ENCODE data around the gene C12orf75. TPM values are rescaled to one million over a fixed set of nuclear protein-coding genes. Genes with fewer than 3 reads are reported as not detected.
A peak's percentile ranks its signal among the peaks of the same experiment; 100 is the strongest.

C12orf75 gene
- total and polyA plus RNA-seq, 4 donors = 75.9 to 661 (median 229) TPM

GRCh38 chr12:105348561-105348960 lies 18.1 kb downstream of the C12orf75 start:
- 68 to 79% methylated on average over 1 of the region's 1 CpG for WGBS, 2 donors
- ATAC-seq (ENCODE audit: low FRiP score) (no peak), DNase-seq (no peak)
- Histone ChIP-seq H3K36me3 (ENCODE audit: control insufficient read depth in 1 of 2, insufficient read depth in 2 of 2, low read length in 1 of 2) (no peaks in the 10 kb centered on the region), H3K4me3 (ENCODE audit: low read length in 2 of 2) (no peak overlapping the region), H3K4me1 (ENCODE audit: control insufficient read depth in 1 of 2, insufficient read depth in 2 of 2, low read length in 2 of 2) (peaks cover 4 to 11% of the 10 kb centered on the region in 2 donors), H3K27me3 (ENCODE audit: control insufficient read depth in 1 of 2, insufficient read depth in 2 of 2, low read length in 1 of 2) (no peaks in the 10 kb centered on the region), H3K27ac (ENCODE audit: low read depth in 1 of 2, low read length in 2 of 2) (no peak overlapping the region), H3K9me3 (ENCODE audit: control insufficient read depth, low read length) (no peaks in the 10 kb centered on the region)
- intact Hi-C loops (cut with DNase I) = no loop called here

GRCh38 chr12:105349138-105349537 lies 18.6 kb downstream of the C12orf75 start:
- ATAC-seq (ENCODE audit: low FRiP score) (no peak), DNase-seq (no peak)
- Histone ChIP-seq H3K27me3 (ENCODE audit: control insufficient read depth in 1 of 2, insufficient read depth in 2 of 2, low read length in 1 of 2) (no peaks in the 10 kb centered on the region), H3K4me1 (ENCODE audit: control insufficient read depth in 1 of 2, insufficient read depth in 2 of 2, low read length in 2 of 2) (peaks cover 4 to 11% of the 10 kb centered on the region in 2 donors), H3K4me3 (ENCODE audit: low read length in 2 of 2) (no peak overlapping the region), H3K36me3 (ENCODE audit: control insufficient read depth in 1 of 2, insufficient read depth in 2 of 2, low read length in 1 of 2) (no peaks in the 10 kb centered on the region), H3K27ac (ENCODE audit: low read depth in 1 of 2, low read length in 2 of 2) (no peak overlapping the region), H3K9me3 (ENCODE audit: control insufficient read depth, low read length) (no peaks in the 10 kb centered on the region)
- WGBS, 2 donors = 5 to 7% methylated on average over 1 of the region's 1 CpG
- intact Hi-C loops (cut with DNase I) = no loop called here

GRCh38 chr12:105351523-105351922 lies 21.0 kb downstream of the C12orf75 start:
- H3K27me3 ChIP-seq (ENCODE audit: control insufficient read depth in 1 of 2, insufficient read depth in 2 of 2, low read length in 1 of 2) = no peaks in the 10 kb centered on the region
- intact Hi-C loops (cut with DNase I) = no loop called here
- no peak overlapping the region for H3K27ac ChIP-seq (ENCODE audit: low read depth in 1 of 2, low read length in 2 of 2)

GRCh38 chr12:105352052-105352451 lies 21.6 kb downstream of the C12orf75 start:
- intact Hi-C loops (cut with DNase I) = no loop called here
- 94 to 96% methylated on average over 4 of the region's 4 CpGs for WGBS, 2 donors

More at GRCh38 chr12:105351523-105351922, 21.0 kb downstream of the C12orf75 start:
- H3K36me3 ChIP-seq (ENCODE audit: control insufficient read depth in 1 of 2, insufficient read depth in 2 of 2, low read length in 1 of 2) = no peaks in the 10 kb centered on the region
- ATAC-seq (ENCODE audit: low FRiP score) = no peak
- peaks cover 4 to 11% of the 10 kb centered on the region in 2 donors for H3K4me1 ChIP-seq (ENCODE audit: control insufficient read depth in 1 of 2, insufficient read depth in 2 of 2, low read length in 2 of 2)
- no peak for DNase-seq
- H3K4me3 ChIP-seq (ENCODE audit: low read length in 2 of 2) = no peak overlapping the region
- WGBS, 2 donors = 17 to 20% methylated on average over 1 of the region's 1 CpG
- no peaks in the 10 kb centered on the region for H3K9me3 ChIP-seq (ENCODE audit: control insufficient read depth, low read length)

DNA sequence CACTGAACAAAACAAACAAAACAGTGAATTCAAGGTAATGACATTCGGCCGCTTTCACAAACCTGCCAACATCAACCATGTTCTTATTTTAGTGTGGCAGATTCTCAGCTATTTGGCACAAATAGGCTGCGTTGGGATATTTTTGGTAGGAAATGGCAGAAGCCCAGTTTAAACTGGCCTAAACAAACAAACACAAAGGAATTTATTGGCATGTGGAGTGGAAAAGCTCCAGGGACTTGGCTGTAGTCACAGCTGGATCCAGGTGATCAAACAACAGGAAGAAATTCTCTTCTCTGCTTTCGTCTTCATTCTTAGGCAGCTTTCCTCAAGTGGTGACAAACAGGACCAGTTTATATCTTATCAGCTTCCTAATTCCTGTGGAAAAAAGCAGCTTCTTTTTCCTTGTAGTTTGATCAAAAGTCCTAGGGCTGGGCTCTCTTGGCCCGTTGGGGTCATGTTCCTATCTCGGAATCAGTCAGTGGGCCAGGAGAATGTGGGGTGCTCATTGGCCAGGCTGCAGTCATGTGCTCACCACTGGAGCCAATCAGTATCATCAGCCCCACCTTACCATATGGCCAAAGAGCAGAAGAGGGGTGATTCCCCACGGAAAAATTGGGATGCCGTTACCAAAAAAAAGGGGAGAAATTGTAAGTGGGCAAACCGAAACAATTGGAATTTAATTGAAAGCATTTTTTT lies 22.6 kb downstream of the C12orf75 start:
- Histone ChIP-seq H3K4me1 (ENCODE audit: control insufficient read depth in 1 of 2, insufficient read depth in 2 of 2, low read length in 2 of 2) (peaks cover 9 to 17% of the 10 kb centered on the region in 2 donors), H3K9me3 (ENCODE audit: control insufficient read depth, low read length) (no peaks in the 10 kb centered on the region), H3K27ac (ENCODE audit: low read depth in 1 of 2, low read length in 2 of 2) (peak overlapping the region; percentile 74 to 90), H3K36me3 (ENCODE audit: control insufficient read depth in 1 of 2, insufficient read depth in 2 of 2, low read length in 1 of 2) (no peaks in the 10 kb centered on the region), H3K27me3 (ENCODE audit: control insufficient read depth in 1 of 2, insufficient read depth in 2 of 2, low read length in 1 of 2) (no peaks in the 10 kb centered on the region), H3K4me3 (ENCODE audit: low read length in 2 of 2) (no peak overlapping the region)
- intact Hi-C loops (cut with DNase I) = no loop called here
- 32 to 35% methylated on average over 9 of the region's 9 CpGs for WGBS, 2 donors
- ATAC-seq (ENCODE audit: low FRiP score) (peak; percentile 53), DNase-seq (no peak)

More at GRCh38 chr12:105352052-105352451, 21.6 kb downstream of the C12orf75 start:
- H3K4me3 ChIP-seq (ENCODE audit: low read length in 2 of 2) = no peak overlapping the region
- H3K27ac ChIP-seq (ENCODE audit: low read depth in 1 of 2, low read length in 2 of 2) = peak overlapping the region in 1 of 2 donors; percentile 64
- no peaks in the 10 kb centered on the region for H3K36me3 ChIP-seq (ENCODE audit: control insufficient read depth in 1 of 2, insufficient read depth in 2 of 2, low read length in 1 of 2)
- H3K27me3 ChIP-seq (ENCODE audit: control insufficient read depth in 1 of 2, insufficient read depth in 2 of 2, low read length in 1 of 2) = no peaks in the 10 kb centered on the region
- peaks cover 7 to 14% of the 10 kb centered on the region in 2 donors for H3K4me1 ChIP-seq (ENCODE audit: control insufficient read depth in 1 of 2, insufficient read depth in 2 of 2, low read length in 2 of 2)
- DNase-seq = no peak
- no peaks in the 10 kb centered on the region for H3K9me3 ChIP-seq (ENCODE audit: control insufficient read depth, low read length)
- no peak for ATAC-seq (ENCODE audit: low FRiP score)

GRCh38 chr12:105355752-105356151 lies 25.3 kb downstream of the C12orf75 start:
- intact Hi-C loops (cut with DNase I) = no loop called here
- peaks cover 9 to 11% of the 10 kb centered on the region in 2 donors for H3K4me1 ChIP-seq (ENCODE audit: control insufficient read depth in 1 of 2, insufficient read depth in 2 of 2, low read length in 2 of 2)
- no peaks in the 10 kb centered on the region for H3K27me3 ChIP-seq (ENCODE audit: control insufficient read depth in 1 of 2, insufficient read depth in 2 of 2, low read length in 1 of 2)
- no peak overlapping the region for H3K4me3 ChIP-seq (ENCODE audit: low read length in 2 of 2)
- H3K27ac ChIP-seq (ENCODE audit: low read depth in 1 of 2, low read length in 2 of 2) = no peak overlapping the region
- H3K9me3 ChIP-seq (ENCODE audit: control insufficient read depth, low read length) = no peaks in the 10 kb centered on the region
- no peak for DNase-seq
- H3K36me3 ChIP-seq (ENCODE audit: control insufficient read depth in 1 of 2, insufficient read depth in 2 of 2, low read length in 1 of 2) = no peaks in the 10 kb centered on the region
- ATAC-seq (ENCODE audit: low FRiP score) = no peak

GRCh38 chr12:105357162-105357691 lies 26.7 kb downstream of the C12orf75 start:
- Histone ChIP-seq H3K4me3 (ENCODE audit: low read length in 2 of 2) (no peak overlapping the region), H3K9me3 (ENCODE audit: control insufficient read depth, low read length) (no peaks in the 10 kb centered on the region), H3K27ac (ENCODE audit: low read depth in 1 of 2, low read length in 2 of 2) (peak overlapping the region in 1 of 2 donors; percentile 48), H3K27me3 (ENCODE audit: control insufficient read depth in 1 of 2, insufficient read depth in 2 of 2, low read length in 1 of 2) (no peaks in the 10 kb centered on the region), H3K4me1 (ENCODE audit: control insufficient read depth in 1 of 2, insufficient read depth in 2 of 2, low read length in 2 of 2) (peaks cover 6 to 11% of the 10 kb centered on the region in 2 donors), H3K36me3 (ENCODE audit: control insufficient read depth in 1 of 2, insufficient read depth in 2 of 2, low read length in 1 of 2) (no peaks in the 10 kb centered on the region)
- DNase-seq (no peak), ATAC-seq (ENCODE audit: low FRiP score) (no peak)
- intact Hi-C loops (cut with DNase I) = no loop called here
- WGBS, 2 donors = 6 to 12% methylated on average over 6 of the region's 6 CpGs

DNA sequence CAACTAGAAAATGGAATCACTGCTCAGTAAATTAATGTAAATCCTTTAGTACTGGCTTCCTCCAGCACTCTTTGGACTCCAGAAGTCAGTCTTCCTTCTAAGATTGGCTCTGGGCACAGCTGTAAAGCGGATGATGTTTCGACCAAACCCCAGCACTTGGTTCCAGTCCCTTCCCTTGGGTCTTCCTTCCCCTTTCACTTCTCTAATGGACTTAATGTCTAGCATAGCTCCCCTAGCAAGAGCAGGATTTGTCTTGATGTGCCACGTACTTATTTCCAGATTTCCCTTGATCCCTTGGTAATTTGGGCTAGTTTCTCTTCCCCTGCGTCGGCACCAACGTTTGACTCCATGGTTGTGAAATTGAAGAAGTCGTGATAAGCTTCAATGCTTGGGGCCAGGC lies 28.3 kb downstream of the C12orf75 start:
- ATAC-seq (ENCODE audit: low FRiP score) = no peak
- H3K27me3 ChIP-seq (ENCODE audit: control insufficient read depth in 1 of 2, insufficient read depth in 2 of 2, low read length in 1 of 2) = no peaks in the 10 kb centered on the region

DNA sequence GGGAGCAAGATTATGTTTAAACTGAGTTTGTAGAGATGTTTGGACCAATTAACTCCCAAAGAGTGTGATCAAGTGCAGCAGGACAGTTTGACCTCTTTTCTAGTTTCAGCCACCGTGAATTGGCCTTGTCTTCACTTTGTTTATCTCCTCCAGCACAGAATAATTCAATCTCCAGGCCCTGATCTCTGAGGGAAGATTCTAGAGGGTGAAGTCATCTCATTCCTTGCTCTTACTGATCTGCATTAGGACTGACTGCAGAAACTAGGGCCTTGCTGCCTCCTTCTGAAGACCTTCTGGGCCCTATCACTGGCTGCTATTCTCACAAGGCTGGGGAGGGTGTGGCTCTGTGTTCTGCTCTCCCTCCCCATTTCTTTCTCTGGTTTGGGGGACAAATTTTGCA lies 29.4 kb downstream of the C12orf75 start:
- H3K36me3 ChIP-seq (ENCODE audit: control insufficient read depth in 1 of 2, insufficient read depth in 2 of 2, low read length in 1 of 2) = no peaks in the 10 kb centered on the region
- no peaks in the 10 kb centered on the region for H3K27me3 ChIP-seq (ENCODE audit: control insufficient read depth in 1 of 2, insufficient read depth in 2 of 2, low read length in 1 of 2)
- 57 to 59% methylated on average over 1 of the region's 1 CpG for WGBS, 2 donors
- no peak overlapping the region for H3K27ac ChIP-seq (ENCODE audit: low read depth in 1 of 2, low read length in 2 of 2)
- H3K9me3 ChIP-seq (ENCODE audit: control insufficient read depth, low read length) = no peaks in the 10 kb centered on the region
- peaks cover 6 to 7% of the 10 kb centered on the region in 2 donors for H3K4me1 ChIP-seq (ENCODE audit: control insufficient read depth in 1 of 2, insufficient read depth in 2 of 2, low read length in 2 of 2)
- DNase-seq = no peak
- ATAC-seq (ENCODE audit: low FRiP score) = no peak
- H3K4me3 ChIP-seq (ENCODE audit: low read length in 2 of 2) = no peak overlapping the region
- intact Hi-C loops (cut with DNase I) = no loop called here

More for the DNA sequence above, 28.3 kb downstream of the C12orf75 start:
- intact Hi-C loops (cut with DNase I) = no loop called here
- H3K4me3 ChIP-seq (ENCODE audit: low read length in 2 of 2) = no peak overlapping the region
- peaks cover 6 to 7% of the 10 kb centered on the region in 2 donors for H3K4me1 ChIP-seq (ENCODE audit: control insufficient read depth in 1 of 2, insufficient read depth in 2 of 2, low read length in 2 of 2)
- H3K9me3 ChIP-seq (ENCODE audit: control insufficient read depth, low read length) = no peaks in the 10 kb centered on the region
- no peak for DNase-seq
- no peaks in the 10 kb centered on the region for H3K36me3 ChIP-seq (ENCODE audit: control insufficient read depth in 1 of 2, insufficient read depth in 2 of 2, low read length in 1 of 2)
- H3K27ac ChIP-seq (ENCODE audit: low read depth in 1 of 2, low read length in 2 of 2) = no peak overlapping the region
- WGBS, 2 donors = 93 to 94% methylated on average over 7 of the region's 7 CpGs

Data from aorta (tissue), 5 donors.